ENCODE results near the gene SPINK14. TPM values are rescaled to one million over a fixed set of nuclear protein-coding genes. Genes with fewer than 3 reads are reported as not detected.

Gene SPINK14, protein sequence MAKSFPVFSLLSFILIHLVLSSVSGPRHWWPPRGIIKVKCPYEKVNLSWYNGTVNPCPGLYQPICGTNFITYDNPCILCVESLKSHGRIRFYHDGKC
- not detected for polyA plus RNA-seq (2012; ENCODE audit: missing spikeins)

DNA sequence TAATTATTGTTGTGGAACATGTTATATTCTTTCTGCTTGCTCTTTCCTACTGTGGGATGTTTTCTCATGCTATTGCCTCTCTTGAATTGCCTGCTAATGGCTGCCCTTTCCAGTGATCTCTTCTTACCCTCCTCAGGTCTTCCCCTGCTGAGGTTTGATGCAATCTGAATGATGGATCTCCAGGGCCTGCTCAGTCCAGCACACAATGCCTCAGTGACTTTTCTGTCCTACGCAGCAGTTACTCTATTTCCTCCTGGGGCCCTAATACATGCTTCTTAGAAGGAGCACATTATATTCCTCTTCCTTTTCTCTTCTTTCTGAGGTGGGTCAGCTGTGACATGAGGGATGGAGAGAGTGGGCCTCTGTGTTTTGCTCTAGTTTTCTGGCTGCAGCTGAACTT is at the start of gene SPINK14:
SPINK14 (plus strand) TSS at position 301 of the 400 bp plus-strand sequence. CDS start 1,187 bp downstream, outside the sequence.
- DNase-seq (ENCODE audit: insufficient read length) (no peak), FAIRE-seq (no peak)
- TF ChIP-seq POLR2A (IDR thresholded peaks at IDR 0.05; ENCODE audit: low read depth, low read length), result no peak
- no peak for TF ChIP-seq TAF1 (IDR thresholded peaks at IDR 0.05; ENCODE audit: borderline replicate concordance, low read depth, low read length)
- TF ChIP-seq POLR2AphosphoS5 (IDR thresholded peaks at IDR 0.05; ENCODE audit: low read depth, low read length), result no peak

- FAIRE-seq (no peak), DNase-seq (ENCODE audit: insufficient read length) (no peak)
- TF ChIP-seq TAF1 (IDR thresholded peaks at IDR 0.05; ENCODE audit: borderline replicate concordance, low read depth, low read length), result no peak
- no peak for TF ChIP-seq POLR2A (IDR thresholded peaks at IDR 0.05; ENCODE audit: low read depth, low read length)
- no peak for TF ChIP-seq POLR2AphosphoS5 (IDR thresholded peaks at IDR 0.05; ENCODE audit: low read depth, low read length)
These were observed 48.0 kb upstream of the SPINK14 start for GRCh38 chr5:148120317-148120716.

DNA sequence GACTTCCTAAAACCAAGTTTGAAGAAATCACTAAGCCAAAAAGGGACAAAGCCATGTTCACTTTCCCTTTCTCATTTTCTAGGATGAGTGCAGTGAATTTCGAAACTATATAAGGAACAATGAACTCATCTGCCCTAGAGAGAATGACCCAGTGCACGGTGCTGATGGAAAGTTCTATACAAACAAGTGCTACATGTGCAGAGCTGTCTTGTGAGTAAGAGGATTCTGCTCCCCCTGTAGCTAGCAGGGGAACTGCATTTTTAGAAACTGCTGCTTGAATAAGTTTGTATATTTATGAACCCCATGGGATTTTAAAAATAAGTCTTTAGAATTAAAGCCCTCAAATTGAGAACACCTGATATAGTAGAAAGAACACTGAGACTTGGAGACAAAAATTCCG is 42.7 kb upstream of the SPINK14 start:
- no peak for DNase-seq (ENCODE audit: insufficient read length)
- FAIRE-seq, result no peak
- TF ChIP-seq POLR2AphosphoS5 (IDR thresholded peaks at IDR 0.05; ENCODE audit: low read depth, low read length), result no peak
- no peak for TF ChIP-seq TAF1 (IDR thresholded peaks at IDR 0.05; ENCODE audit: borderline replicate concordance, low read depth, low read length)
- TF ChIP-seq POLR2A (IDR thresholded peaks at IDR 0.05; ENCODE audit: low read depth, low read length), result no peak

GRCh38 chr5:148135091-148136048 is 33.0 kb upstream of the SPINK14 start:
- FAIRE-seq (no peak), DNase-seq (ENCODE audit: insufficient read length) (no peak)
- no peak for TF ChIP-seq TAF1 (IDR thresholded peaks at IDR 0.05; ENCODE audit: borderline replicate concordance, low read depth, low read length)
- TF ChIP-seq POLR2AphosphoS5 (IDR thresholded peaks at IDR 0.05; ENCODE audit: low read depth, low read length), result no peak
- TF ChIP-seq POLR2A (IDR thresholded peaks at IDR 0.05; ENCODE audit: low read depth, low read length), result no peak

DNA sequence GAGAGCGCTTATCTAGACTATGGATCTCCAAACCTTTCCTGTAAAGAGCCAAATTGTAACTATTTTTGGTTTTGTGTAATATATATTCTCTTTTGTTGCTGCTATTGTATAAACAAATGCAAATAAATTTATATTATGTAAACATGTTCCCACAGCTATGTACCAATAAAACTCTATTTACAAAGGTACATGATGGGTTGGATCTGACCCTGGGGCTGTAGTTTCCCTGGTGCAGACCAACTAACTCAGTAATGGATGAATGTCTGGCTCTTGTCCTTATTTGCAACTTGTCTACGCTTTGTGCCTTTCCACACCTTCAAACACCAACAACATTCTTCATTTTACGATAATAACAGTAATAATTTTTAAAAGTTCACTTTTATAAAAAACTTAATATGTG is 27.5 kb upstream of the SPINK14 start:
- TF ChIP-seq POLR2A (IDR thresholded peaks at IDR 0.05; ENCODE audit: low read depth, low read length), result no peak
- TF ChIP-seq TAF1 (IDR thresholded peaks at IDR 0.05; ENCODE audit: borderline replicate concordance, low read depth, low read length), result no peak
- no peak for TF ChIP-seq POLR2AphosphoS5 (IDR thresholded peaks at IDR 0.05; ENCODE audit: low read depth, low read length)
- FAIRE-seq, result no peak
- DNase-seq (ENCODE audit: insufficient read length), result no peak

DNA sequence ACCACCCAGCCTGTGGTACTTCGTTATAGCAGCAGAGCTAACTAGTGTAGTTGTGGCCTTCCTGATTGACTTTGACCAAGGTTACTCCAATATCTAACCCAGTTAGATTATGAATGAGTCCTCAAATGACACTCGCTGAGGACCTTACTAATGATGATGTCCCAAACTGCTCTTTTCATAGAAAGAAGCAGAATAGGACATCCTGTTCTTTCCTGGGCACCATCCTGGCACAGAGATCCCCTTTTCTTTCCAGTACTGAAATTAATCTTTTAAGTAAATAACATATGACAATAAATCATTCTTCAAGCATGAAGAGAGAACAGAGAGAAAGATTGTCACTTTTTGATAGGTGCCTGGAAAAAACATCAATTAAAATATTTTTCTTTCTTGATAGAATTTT is 26.7 kb upstream of the SPINK14 start:
- TF ChIP-seq TAF1 (IDR thresholded peaks at IDR 0.05; ENCODE audit: borderline replicate concordance, low read depth, low read length), result no peak
- no peak for TF ChIP-seq POLR2AphosphoS5 (IDR thresholded peaks at IDR 0.05; ENCODE audit: low read depth, low read length)
- no peak for TF ChIP-seq POLR2A (IDR thresholded peaks at IDR 0.05; ENCODE audit: low read depth, low read length)
- DNase-seq (ENCODE audit: insufficient read length) (no peak), FAIRE-seq (no peak)

DNA sequence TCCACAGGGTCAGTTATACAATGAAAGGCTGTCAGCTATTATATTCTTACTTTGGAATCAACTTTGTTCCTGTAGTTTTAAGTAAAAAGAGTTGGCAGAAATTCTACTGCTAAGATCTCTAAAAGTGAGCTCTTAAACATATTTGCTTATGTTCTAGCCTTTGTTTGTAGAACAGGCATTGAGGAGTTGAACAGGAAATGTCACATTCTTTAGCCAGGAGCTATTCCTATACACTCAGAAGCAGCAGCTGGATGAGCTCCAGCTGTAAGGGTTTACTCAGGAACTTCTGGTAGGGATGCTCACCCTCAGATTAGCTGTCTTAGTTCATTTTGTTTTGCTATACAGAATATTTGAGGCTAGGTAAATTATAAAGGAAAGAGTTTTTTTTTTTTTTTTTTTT is 22.4 kb upstream of the SPINK14 start:
- TF ChIP-seq POLR2AphosphoS5 (IDR thresholded peaks at IDR 0.05; ENCODE audit: low read depth, low read length), result no peak
- no peak for TF ChIP-seq POLR2A (IDR thresholded peaks at IDR 0.05; ENCODE audit: low read depth, low read length)
- TF ChIP-seq TAF1 (IDR thresholded peaks at IDR 0.05; ENCODE audit: borderline replicate concordance, low read depth, low read length), result no peak
- no peak for FAIRE-seq
- DNase-seq (ENCODE audit: insufficient read length), result no peak

DNA sequence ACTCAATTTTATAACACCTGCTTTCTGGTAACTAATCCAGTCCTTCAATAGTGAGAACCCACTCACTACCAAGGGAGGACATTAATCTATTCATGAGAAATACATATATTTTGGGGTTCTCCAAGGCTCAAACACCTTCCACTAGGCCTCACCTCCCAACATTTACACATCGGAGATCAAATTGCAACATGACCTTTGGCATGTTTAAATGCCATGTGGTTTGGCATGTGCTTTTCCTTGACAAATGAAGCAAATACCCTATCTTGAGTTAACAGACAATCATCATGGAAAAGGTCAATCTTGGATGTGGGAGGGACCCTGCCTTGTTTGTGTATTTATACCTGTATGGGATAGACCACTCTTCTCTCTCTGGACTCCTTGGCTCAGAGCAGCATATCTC is 21.9 kb upstream of the SPINK14 start:
- TF ChIP-seq POLR2A (IDR thresholded peaks at IDR 0.05; ENCODE audit: low read depth, low read length) (no peak), POLR2AphosphoS5 (IDR thresholded peaks at IDR 0.05; ENCODE audit: low read depth, low read length) (no peak), TAF1 (IDR thresholded peaks at IDR 0.05; ENCODE audit: borderline replicate concordance, low read depth, low read length) (no peak)
- DNase-seq (ENCODE audit: insufficient read length) (no peak), FAIRE-seq (no peak)

DNA sequence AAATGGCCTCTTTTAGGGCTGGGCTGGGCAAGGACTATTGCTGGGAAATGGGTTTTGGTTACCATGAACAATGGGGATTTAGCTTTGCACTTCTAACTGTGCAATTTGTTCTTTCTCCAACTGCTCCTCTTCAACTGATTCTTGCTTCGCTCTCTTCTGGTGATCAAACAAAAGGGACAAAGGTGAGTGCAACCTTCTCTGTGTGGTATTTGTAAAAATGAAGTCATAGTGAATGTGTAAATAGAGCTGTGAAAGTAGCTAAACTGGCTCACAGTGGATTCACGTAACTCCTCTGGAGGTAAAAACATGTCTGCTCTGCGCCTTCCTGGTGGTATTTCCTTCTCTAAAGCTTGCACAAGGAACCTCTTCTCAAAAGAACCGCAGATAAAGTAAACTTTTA is 20.9 kb upstream of the SPINK14 start:
- FAIRE-seq, result no peak
- TF ChIP-seq POLR2A (IDR thresholded peaks at IDR 0.05; ENCODE audit: low read depth, low read length) (no peak), POLR2AphosphoS5 (IDR thresholded peaks at IDR 0.05; ENCODE audit: low read depth, low read length) (no peak), TAF1 (IDR thresholded peaks at IDR 0.05; ENCODE audit: borderline replicate concordance, low read depth, low read length) (no peak)
- no peak for DNase-seq (ENCODE audit: insufficient read length)

DNA sequence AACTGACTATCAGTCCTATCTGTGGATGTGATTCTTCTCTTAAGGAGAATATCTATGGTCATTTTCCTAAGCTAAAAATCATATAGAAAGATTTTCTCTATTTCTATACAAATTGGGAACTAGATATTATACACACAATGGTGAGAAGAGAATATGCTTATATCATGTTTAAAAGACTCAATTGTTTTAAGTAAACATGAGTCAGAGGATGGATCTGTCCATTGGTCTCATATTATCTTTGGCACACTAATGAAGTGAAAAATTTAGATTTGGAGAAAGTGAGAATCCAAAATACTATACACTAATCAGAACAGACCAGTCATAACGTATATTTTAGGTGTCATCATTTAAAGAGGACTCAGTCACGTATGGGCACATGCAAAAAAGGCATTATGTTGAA is 16.5 kb upstream of the SPINK14 start:
- no peak for TF ChIP-seq POLR2AphosphoS5 (IDR thresholded peaks at IDR 0.05; ENCODE audit: low read depth, low read length)
- TF ChIP-seq TAF1 (IDR thresholded peaks at IDR 0.05; ENCODE audit: borderline replicate concordance, low read depth, low read length), result no peak
- TF ChIP-seq POLR2A (IDR thresholded peaks at IDR 0.05; ENCODE audit: low read depth, low read length), result no peak
- FAIRE-seq (no peak), DNase-seq (ENCODE audit: insufficient read length) (no peak)

- no peak for TF ChIP-seq TAF1 (IDR thresholded peaks at IDR 0.05; ENCODE audit: borderline replicate concordance, low read depth, low read length)
- TF ChIP-seq POLR2AphosphoS5 (IDR thresholded peaks at IDR 0.05; ENCODE audit: low read depth, low read length), result no peak
- TF ChIP-seq POLR2A (IDR thresholded peaks at IDR 0.05; ENCODE audit: low read depth, low read length), result no peak
- DNase-seq (ENCODE audit: insufficient read length) (no peak), FAIRE-seq (no peak)
These were observed 15.6 kb upstream of the SPINK14 start for GRCh38 chr5:148152781-148153180.

DNA sequence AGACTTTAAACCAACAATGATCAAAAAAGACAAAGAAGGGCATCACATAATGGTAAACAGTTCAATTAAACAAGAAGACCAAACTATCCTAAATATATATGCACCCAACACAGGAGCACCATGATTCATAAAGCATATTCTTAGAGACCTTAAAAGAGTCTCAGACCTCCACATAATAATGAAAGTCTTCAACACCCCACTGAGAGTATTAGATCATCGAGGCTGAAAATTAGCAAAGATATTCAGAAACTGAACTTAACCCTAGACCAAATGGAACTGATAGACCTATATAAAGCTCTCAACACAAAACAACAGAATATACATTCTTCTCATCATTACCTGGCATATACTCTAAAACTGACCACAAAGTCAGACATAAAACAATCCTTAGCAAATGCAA is 11.7 kb upstream of the SPINK14 start:
- TF ChIP-seq POLR2AphosphoS5 (IDR thresholded peaks at IDR 0.05; ENCODE audit: low read depth, low read length) (no peak), POLR2A (IDR thresholded peaks at IDR 0.05; ENCODE audit: low read depth, low read length) (no peak), TAF1 (IDR thresholded peaks at IDR 0.05; ENCODE audit: borderline replicate concordance, low read depth, low read length) (no peak)
- no peak for FAIRE-seq
- no peak for DNase-seq (ENCODE audit: insufficient read length)
